Right lobe of liver (tissue), 4 donors: Measurements from ENCODE around the gene TNFRSF4.

Experiments used
- POLR2A ChIP-seq: fragments of 450-650 bp; IDR thresholded peaks from one replicate; pipeline ENCODE4 v1.6.1; 2017; ENCODE audit warnings: antibody characterized with exemption, mild to moderate bottlenecking
- TF ChIP-seq, protein P1 (sequence below), 4 donors: fragments of 200-600 bp in 3 of 4; fragments of 450-650 bp in 1 of 4; IDR thresholded peaks; one replicate each; pipeline versions ENCODE4 v1.5.1 to v1.8.0; 2016 to 2022; ENCODE audit warnings: antibody characterized with exemption in 4 of 4, mild to moderate bottlenecking in 2 of 4
- donor health status: DM: no; HTN: no; CAD: no.
- donor health status: DM: no; HTN: no; CAD: no.
- donor health status: DM: no; HTN: yes; CAD: no.

- no peak for TF ChIP-seq POLR2A
- TF ChIP-seq, protein P1, sequence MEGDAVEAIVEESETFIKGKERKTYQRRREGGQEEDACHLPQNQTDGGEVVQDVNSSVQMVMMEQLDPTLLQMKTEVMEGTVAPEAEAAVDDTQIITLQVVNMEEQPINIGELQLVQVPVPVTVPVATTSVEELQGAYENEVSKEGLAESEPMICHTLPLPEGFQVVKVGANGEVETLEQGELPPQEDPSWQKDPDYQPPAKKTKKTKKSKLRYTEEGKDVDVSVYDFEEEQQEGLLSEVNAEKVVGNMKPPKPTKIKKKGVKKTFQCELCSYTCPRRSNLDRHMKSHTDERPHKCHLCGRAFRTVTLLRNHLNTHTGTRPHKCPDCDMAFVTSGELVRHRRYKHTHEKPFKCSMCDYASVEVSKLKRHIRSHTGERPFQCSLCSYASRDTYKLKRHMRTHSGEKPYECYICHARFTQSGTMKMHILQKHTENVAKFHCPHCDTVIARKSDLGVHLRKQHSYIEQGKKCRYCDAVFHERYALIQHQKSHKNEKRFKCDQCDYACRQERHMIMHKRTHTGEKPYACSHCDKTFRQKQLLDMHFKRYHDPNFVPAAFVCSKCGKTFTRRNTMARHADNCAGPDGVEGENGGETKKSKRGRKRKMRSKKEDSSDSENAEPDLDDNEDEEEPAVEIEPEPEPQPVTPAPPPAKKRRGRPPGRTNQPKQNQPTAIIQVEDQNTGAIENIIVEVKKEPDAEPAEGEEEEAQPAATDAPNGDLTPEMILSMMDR (IDR thresholded peaks at IDR 0.05) = no peak
Measured at GRCh38 chr1:1236176-1236763, 22.3 kb upstream of the TNFRSF4 start.
